T-helper 17 cell (primary cell): Measurements from ENCODE around the gene MYH14. TPM values are rescaled to one million over a fixed set of nuclear protein-coding genes. Genes with fewer than 3 reads are reported as not detected.

Experiments
- ATAC-seq: fragments of 150-1000 bp; cut with Tn5 transposase; 2 replicates; pipeline ENCODE4 v1.10.0; 2021; ENCODE audit warnings: mild to moderate bottlenecking, moderate library complexity
- DNase-seq, 3 donors: peaks; one replicate each; pipeline versions ENCODE4 v3.0.0 to v3.0.0-alpha.2; 2020 to 2021
- H3K9me3 ChIP-seq: one replicate; pipeline ENCODE4 v1.7.0; 2013; ENCODE audit warnings: low read length, mild to moderate bottlenecking; ENCODE audit not compliant: control insufficient read depth, poor library complexity, severe bottlenecking
- H3K27ac Mint-ChIP-seq: one replicate; pipeline ENCODE4 v1.8.0; 2022; ENCODE audit warnings: mild to moderate bottlenecking, moderate library complexity, mixed read lengths
- H3K27me3 Mint-ChIP-seq: one replicate; pipeline ENCODE4 v1.8.0; 2022; ENCODE audit warnings: mixed read lengths
- H3K36me3 Mint-ChIP-seq: one replicate; pipeline ENCODE4 v1.8.0; 2022; ENCODE audit warnings: low read depth, mixed read lengths
- H3K4me1 Mint-ChIP-seq: one replicate; pipeline ENCODE4 v1.8.0; 2022; ENCODE audit warnings: mild to moderate bottlenecking, mixed read lengths
- H3K4me3 Mint-ChIP-seq: one replicate; pipeline ENCODE4 v1.8.0; 2022; ENCODE audit warnings: mild to moderate bottlenecking, moderate library complexity, mixed read lengths
- total RNA-seq, 4 donors: library from RNA in 2 of 4; stranded (reverse) in 2 of 4; gene quantifications; one replicate each; pipeline ENCODE4 v1.2.3 and lab custom pipeline; 2022 to 2026

Gene MYH14
- total RNA-seq, 2 donors from 2014 or later: not detected

DNA sequence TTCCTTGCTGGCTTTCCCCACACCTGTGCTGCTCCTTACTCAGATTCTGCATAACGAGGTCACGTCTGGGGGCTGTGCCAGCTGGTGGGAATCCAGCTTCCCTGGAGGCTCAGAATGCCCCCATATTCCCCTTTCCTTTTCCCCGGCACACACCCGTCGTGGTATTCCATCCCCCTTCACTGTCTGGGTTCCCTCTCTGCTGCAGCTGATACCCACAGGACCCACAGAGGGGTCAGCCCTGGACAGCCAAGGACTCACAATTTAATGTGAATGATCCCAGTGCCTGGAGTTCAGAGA lies 4.2 kb upstream of the MYH14 start:
- H3K27me3 Mint-ChIP-seq: peaks cover 55% of the 10 kb centered on the region

DNA sequence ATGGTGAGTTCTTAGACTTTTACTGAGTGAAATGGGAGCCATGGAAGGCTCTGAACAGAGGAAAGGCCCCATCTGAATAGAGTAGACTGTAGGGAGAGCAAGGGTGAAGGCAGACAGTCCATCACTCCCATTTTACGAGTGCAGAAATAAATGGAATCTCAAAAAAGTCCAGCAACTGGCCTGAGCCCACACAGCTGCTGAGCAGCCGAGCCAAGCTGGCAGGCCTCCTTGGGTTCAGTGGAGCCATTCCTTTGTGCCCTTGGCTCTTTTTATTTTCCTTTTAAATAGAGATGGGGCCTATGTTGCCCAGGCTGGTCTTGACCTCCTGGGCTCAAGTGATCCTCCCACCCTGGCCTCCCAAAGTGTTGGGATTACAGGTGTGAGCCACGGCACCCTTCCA lies 1.0 kb upstream of the MYH14 start:
- no peak for ATAC-seq
- H3K9me3 ChIP-seq: no peaks in the 10 kb centered on the region
- Mint-ChIP-seq H3K36me3 (peaks cover 5% of the 10 kb centered on the region), H3K4me3 (no peak overlapping the region), H3K27ac (no peak overlapping the region), H3K27me3 (peaks cover 63% of the 10 kb centered on the region), H3K4me1 (no peaks in the 10 kb centered on the region)
- no peak for DNase-seq

More for the DNA sequence above, 4.2 kb upstream of the MYH14 start:
- ATAC-seq (no peak), DNase-seq (no peak)
- H3K27ac Mint-ChIP-seq: no peak overlapping the region
- H3K4me1 Mint-ChIP-seq: no peaks in the 10 kb centered on the region
- H3K36me3 Mint-ChIP-seq: peaks cover 9% of the 10 kb centered on the region
- no peaks in the 10 kb centered on the region for H3K9me3 ChIP-seq
- H3K4me3 Mint-ChIP-seq: peak overlapping the region; percentile 37

DNA sequence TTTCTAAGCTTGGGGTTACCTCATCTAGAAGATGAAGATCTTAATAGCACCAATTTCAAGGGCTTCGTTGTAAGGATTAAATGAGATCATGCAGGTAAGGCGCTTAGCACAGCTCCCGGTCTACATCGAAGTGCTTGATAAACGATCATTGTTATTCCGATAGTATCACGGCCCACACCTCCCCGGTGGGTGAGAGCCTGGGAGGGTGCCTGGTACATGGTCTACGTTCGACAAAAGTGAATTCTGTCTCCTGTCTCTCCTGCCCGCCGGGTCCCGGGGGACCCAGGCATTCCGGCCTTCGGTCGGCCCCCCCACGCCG lies 501 bp upstream of the MYH14 start:
- no peak for ATAC-seq

DNA sequence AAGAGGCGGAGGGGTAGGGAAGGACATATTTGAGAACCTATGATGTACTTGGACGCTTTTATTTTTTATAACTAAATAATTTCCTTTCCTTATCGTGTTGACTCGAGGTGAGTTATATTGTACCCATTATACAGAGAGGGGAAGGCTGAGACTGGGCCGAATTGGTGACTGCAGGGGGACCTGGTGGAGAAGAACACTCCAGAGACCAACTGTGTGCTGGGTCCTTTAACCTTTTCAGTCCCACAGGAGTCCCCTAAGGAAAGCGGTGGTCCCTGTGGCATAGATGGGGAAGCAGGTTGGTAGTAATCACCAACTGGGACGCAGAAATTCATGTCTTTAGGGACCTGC lies 633 bp downstream of the MYH14 start:
- ATAC-seq (no peak), DNase-seq (no peak)
- Mint-ChIP-seq H3K4me1 (no peaks in the 10 kb centered on the region), H3K4me3 (no peak overlapping the region), H3K27me3 (peaks cover 53% of the 10 kb centered on the region), H3K36me3 (peaks cover 5% of the 10 kb centered on the region), H3K27ac (no peak overlapping the region)
- H3K9me3 ChIP-seq: no peaks in the 10 kb centered on the region

More for the DNA sequence above, 501 bp upstream of the MYH14 start:
- no peaks in the 10 kb centered on the region for H3K9me3 ChIP-seq
- Mint-ChIP-seq H3K36me3 (peaks cover 5% of the 10 kb centered on the region), H3K4me1 (no peaks in the 10 kb centered on the region), H3K27ac (no peak overlapping the region), H3K4me3 (no peak overlapping the region), H3K27me3 (peaks cover 59% of the 10 kb centered on the region)
- DNase-seq: no peak

DNA sequence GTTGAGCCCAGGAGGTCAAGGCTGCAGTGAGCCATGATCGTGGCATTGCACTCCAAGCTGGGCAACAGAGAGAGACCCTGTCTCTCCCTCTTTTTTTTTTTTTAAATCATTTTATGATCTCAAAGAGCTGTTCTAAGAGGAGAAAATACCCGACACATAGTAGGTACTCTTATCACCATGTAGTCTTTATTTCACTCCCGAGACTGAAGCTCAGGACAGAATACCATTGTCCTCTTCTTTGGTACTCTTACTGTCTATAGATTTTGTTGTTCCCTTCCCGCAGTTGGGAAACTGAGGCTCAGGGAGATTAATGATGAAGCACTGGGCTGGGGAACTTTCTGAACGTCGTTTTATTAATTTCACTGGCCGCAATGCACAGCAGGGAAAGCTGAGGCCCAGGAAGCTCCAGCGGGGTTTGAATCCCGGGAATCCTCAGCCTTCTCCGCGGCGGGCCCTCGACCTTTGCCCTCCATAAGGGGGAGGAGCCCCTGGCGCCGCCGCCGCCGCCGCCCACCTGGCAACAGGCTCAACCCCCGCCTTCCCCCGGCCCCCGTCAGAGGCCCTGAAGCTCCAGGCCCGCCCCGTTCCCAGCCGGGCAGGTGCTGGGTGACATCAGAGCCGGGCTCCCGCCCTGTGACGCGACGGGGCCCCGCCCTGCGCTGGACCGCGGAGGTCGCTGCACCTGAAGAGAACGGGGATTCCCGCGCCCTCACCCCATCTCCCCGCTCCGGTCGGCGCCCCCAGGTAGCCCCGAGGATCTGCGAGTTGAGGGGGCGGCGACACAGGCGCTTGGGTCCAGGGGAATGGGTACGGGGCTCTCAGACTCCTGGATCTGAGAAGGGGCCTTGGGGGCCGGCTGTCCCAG lies 1.6 kb downstream of the MYH14 start:
- peaks cover 45% of the 10 kb centered on the region for H3K27me3 Mint-ChIP-seq
- no peaks in the 10 kb centered on the region for H3K4me1 Mint-ChIP-seq
- no peaks in the 10 kb centered on the region for H3K9me3 ChIP-seq
- no peak overlapping the region for H3K27ac Mint-ChIP-seq
- no peak for DNase-seq
- ATAC-seq: peak; percentile 57
- peaks cover 5% of the 10 kb centered on the region for H3K36me3 Mint-ChIP-seq
- H3K4me3 Mint-ChIP-seq: no peak overlapping the region

DNA sequence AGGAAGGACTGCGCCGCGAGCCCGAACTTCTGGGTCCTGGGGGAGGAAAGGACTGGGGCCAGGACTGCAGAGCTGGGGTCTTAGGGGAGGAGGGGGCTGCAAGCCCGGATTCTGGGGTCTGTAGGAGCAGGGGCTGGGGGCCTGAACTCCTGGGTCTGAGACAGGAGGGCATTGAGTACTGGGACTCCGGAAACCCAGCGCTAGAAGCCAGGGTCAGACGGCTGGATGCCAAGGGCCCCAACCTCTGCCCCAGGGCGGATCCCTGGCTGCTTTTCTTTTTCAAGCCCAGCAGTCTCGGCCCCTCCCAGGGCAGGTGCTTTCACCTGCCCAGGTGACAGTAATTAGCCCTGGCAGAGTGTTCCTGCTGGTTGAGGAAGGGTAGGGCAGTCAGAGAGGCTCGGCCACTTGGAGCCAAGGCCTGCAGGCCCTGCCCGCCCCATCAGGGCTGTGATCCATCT lies 2.3 kb downstream of the MYH14 start:
- no peak for ATAC-seq
- H3K4me1 Mint-ChIP-seq: no peaks in the 10 kb centered on the region
- H3K36me3 Mint-ChIP-seq: peaks cover 5% of the 10 kb centered on the region
- no peak overlapping the region for H3K27ac Mint-ChIP-seq
- H3K27me3 Mint-ChIP-seq: peaks cover 45% of the 10 kb centered on the region
- H3K4me3 Mint-ChIP-seq: no peak overlapping the region
- no peak for DNase-seq
- no peaks in the 10 kb centered on the region for H3K9me3 ChIP-seq

DNA sequence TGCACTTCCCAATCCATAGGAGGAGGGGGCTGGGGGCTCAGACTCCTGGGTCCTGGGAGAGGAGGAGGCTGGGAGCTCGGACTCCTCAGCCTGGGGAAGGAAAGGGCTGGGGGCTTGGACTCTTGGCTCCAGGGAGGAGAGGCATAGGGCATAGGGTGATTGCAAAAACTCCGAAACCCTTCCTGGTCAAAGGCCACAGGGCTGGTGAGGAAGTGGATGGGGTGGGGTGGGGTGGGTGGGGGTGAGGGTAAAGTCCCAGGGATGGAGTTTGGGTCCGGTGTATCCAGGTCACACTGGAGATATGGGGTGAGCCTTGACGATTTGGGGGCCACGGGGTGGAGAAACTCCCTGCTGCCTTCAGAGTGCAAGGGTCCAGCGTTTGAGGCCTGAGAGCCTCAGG lies 2.8 kb downstream of the MYH14 start:
- no peaks in the 10 kb centered on the region for H3K9me3 ChIP-seq
- ATAC-seq: no peak
- DNase-seq: no peak
- no peaks in the 10 kb centered on the region for H3K4me1 Mint-ChIP-seq
- no peak overlapping the region for H3K4me3 Mint-ChIP-seq
- H3K27me3 Mint-ChIP-seq: peaks cover 41% of the 10 kb centered on the region
- H3K36me3 Mint-ChIP-seq: peaks cover 4% of the 10 kb centered on the region
- H3K27ac Mint-ChIP-seq: no peak overlapping the region

DNA sequence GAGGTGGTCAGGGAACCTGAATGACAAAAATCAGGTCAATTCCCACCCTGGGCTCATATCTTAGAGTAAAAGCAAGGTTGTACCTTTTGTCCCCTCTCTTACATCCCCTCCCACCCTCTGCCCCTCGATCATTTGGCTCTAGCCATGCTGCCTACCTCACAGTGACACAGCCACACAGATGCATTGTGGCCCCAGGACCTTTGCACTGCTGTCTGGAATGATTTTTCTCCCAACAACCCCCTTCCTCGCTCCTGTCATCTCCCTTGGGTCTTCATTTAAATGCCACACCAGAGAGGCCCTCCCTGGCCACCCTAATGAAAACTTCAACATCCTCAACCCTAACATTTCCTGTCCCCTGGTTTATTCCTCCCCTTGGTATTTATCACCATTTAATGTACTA lies 4.3 kb downstream of the MYH14 start:
- peaks cover 26% of the 10 kb centered on the region for H3K27me3 Mint-ChIP-seq
- no peak overlapping the region for H3K27ac Mint-ChIP-seq
- H3K36me3 Mint-ChIP-seq: no peaks in the 10 kb centered on the region
- DNase-seq: no peak
- H3K9me3 ChIP-seq: no peaks in the 10 kb centered on the region
- H3K4me1 Mint-ChIP-seq: no peaks in the 10 kb centered on the region
- no peak for ATAC-seq
- no peak overlapping the region for H3K4me3 Mint-ChIP-seq

DNA sequence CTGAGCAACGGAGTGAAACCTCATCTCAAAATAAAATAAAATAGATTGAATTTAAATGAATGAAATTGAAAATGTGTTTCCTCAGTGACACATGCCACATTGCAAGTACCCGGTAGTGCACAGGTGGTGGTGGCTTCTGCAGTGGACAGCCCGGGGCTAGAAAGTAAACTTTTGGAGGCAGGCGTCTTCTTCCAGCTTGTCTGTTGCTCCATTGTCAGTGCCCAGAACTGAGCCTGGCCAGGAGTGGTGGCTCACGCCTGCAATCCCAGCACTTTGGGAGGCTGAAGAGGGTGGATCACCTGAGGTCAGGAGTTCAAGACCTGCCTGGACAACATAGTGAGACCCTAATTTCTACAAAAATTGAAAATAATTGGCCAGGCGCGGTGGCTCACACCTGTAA lies 5.7 kb downstream of the MYH14 start:
- DNase-seq (no peak), ATAC-seq (no peak)
- H3K27ac Mint-ChIP-seq: no peak overlapping the region
- no peaks in the 10 kb centered on the region for H3K4me1 Mint-ChIP-seq
- no peaks in the 10 kb centered on the region for H3K36me3 Mint-ChIP-seq
- no peak overlapping the region for H3K4me3 Mint-ChIP-seq
- H3K27me3 Mint-ChIP-seq: peaks cover 24% of the 10 kb centered on the region
- no peaks in the 10 kb centered on the region for H3K9me3 ChIP-seq

DNA sequence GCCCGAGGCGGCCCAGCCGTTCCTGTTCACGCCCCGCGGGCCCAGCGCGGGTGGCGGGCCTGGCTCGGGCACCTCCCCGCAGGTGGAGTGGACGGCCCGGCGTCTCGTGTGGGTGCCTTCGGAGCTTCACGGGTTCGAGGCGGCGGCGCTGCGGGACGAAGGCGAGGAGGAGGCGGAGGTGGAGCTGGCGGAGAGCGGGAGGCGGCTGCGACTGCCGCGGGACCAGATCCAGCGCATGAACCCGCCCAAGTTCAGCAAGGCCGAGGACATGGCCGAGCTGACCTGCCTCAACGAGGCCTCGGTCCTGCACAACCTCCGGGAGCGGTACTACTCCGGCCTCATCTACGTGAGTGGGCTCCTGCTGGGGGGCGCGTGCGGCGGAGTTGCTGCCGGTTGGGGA lies 7.0 kb downstream of the MYH14 start:
- no peak for ATAC-seq

DNA sequence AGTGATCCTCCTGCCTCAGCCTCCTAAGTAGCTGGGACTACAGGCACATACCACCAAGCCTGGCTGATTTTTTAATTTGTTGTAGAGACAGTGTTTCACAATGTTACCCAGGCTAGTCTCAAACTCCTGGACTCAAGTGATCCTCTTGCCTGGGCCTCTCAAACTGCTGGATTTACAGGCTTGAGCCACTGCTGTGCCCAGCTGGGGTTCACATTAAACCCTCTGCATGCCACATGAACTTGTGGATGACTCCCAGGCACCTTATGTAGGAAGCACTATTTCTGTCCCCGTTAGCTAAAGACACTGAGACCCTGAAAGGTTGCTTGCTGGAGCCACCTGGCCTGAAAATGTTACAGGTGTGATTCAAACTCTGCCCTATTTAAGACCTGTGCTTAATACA lies 10.5 kb downstream of the MYH14 start:
- ATAC-seq (no peak), DNase-seq (no peak)
- H3K9me3 ChIP-seq: no peaks in the 10 kb centered on the region
- Mint-ChIP-seq H3K27me3 (peaks cover 24% of the 10 kb centered on the region), H3K4me1 (no peaks in the 10 kb centered on the region), H3K36me3 (no peaks in the 10 kb centered on the region), H3K27ac (no peak overlapping the region), H3K4me3 (no peak overlapping the region)

More for the DNA sequence above, 7.0 kb downstream of the MYH14 start:
- H3K36me3 Mint-ChIP-seq: no peaks in the 10 kb centered on the region
- no peaks in the 10 kb centered on the region for H3K9me3 ChIP-seq
- H3K27ac Mint-ChIP-seq: no peak overlapping the region
- no peak for DNase-seq
- no peak overlapping the region for H3K4me3 Mint-ChIP-seq
- peaks cover 22% of the 10 kb centered on the region for H3K27me3 Mint-ChIP-seq
- H3K4me1 Mint-ChIP-seq: no peaks in the 10 kb centered on the region

DNA sequence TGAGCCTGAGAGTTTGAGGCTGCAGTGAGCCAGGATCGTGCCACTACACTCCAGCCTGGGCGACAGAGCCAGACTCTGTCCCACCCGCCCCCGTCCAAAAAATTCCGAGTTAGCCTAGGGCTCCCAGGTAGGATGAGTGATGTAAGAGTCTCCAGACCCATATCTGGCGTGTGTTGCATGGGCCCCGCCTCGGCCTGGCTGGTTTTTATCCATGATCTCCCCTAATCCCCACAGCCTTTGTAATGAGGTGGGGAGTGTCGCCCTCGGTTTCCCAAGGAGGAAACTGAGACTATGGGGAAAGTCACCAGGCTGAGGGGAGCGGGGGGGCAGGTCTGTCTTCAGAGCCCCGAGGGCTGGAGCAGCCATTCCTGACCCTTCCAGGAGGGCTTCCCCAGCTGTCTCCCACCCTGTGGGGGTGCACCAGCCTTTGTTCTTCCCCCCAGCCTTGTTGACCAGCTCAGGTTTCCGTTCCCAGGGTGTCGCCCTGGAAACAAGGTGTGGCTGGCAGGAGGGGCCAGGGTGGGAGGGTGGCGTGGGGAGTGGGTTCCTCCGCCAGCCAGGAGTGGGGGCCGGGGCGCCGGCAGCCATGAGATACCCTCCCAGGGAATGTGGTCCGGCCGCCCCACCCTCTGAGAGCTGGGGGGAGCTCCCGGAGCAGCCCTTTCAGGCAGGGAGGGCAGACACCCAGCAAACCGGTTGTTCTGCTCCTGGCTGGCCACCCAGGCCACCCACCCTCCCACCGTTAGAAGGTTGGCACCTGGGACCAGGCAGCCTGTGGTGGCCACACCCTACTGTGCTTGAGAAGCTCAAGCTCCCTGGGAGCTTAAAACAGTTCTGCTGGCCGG lies 11.5 kb downstream of the MYH14 start:
- H3K4me1 Mint-ChIP-seq: no peaks in the 10 kb centered on the region
- no peaks in the 10 kb centered on the region for H3K36me3 Mint-ChIP-seq

DNA sequence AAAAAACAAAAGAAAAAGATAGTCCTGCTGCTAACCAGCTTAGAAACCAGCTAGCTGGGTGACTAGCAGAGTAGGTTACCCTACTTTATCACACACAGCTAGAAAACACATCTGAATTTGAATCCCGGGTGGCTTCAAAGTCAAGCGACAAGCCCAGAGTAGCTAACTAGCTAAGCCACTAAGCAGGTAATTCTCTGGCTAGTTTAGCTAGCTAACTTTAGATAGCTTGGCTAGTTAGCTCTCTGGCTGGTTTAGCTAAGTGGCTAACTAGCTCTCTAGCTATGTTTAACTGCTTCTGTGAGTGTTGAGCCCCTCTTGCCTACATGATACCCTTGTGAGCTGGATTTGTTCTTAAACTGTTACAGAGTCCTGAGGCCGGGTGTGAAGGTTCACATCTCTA lies 12.4 kb downstream of the MYH14 start:
- H3K9me3 ChIP-seq: no peaks in the 10 kb centered on the region
- H3K27me3 Mint-ChIP-seq: peaks cover 24% of the 10 kb centered on the region
- H3K4me1 Mint-ChIP-seq: no peaks in the 10 kb centered on the region
- H3K27ac Mint-ChIP-seq: no peak overlapping the region
- DNase-seq (no peak), ATAC-seq (no peak)
- no peaks in the 10 kb centered on the region for H3K36me3 Mint-ChIP-seq
- H3K4me3 Mint-ChIP-seq: no peak overlapping the region

More for the DNA sequence above, 11.5 kb downstream of the MYH14 start:
- H3K9me3 ChIP-seq: no peaks in the 10 kb centered on the region
- peaks cover 24% of the 10 kb centered on the region for H3K27me3 Mint-ChIP-seq
- ATAC-seq (no peak), DNase-seq (no peak)
- H3K27ac Mint-ChIP-seq: no peak overlapping the region
- H3K4me3 Mint-ChIP-seq: no peak overlapping the region

DNA sequence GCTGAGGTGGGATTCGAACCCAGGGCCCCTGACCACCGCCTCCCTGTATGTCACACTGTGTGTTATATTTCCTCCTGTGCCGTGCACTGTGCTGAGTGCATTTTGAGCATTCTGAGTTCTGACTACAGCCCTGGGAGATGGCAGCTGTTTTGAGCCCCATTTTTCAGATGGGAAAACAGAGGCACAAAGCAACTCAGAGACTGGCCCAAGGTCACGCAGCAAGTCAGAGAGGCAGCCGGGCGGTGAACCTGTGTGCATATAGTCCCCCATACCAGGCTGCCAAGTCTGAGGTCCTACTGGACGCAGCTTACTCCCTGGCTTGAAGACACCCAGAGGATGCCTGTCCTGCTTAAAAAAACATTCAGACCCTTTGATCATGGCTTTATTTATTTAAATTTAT lies 17.7 kb downstream of the MYH14 start:
- Mint-ChIP-seq H3K36me3 (no peaks in the 10 kb centered on the region), H3K4me3 (no peak overlapping the region), H3K4me1 (no peaks in the 10 kb centered on the region), H3K27ac (no peak overlapping the region), H3K27me3 (peaks cover 24% of the 10 kb centered on the region)
- ATAC-seq: no peak
- no peaks in the 10 kb centered on the region for H3K9me3 ChIP-seq
- DNase-seq: no peak
